Subcutaneous adipose tissue (tissue), 4 donors: Measurements from ENCODE around the gene SERINC3. TPM values are rescaled to one million over a fixed set of nuclear protein-coding genes. Genes with fewer than 3 reads are reported as not detected.

Experiments
- total RNA-seq, 4 donors: library from RNA; depleted of rRNA; stranded (reverse); fragments of >200 nt; gene quantifications; one replicate each; pipeline ENCODE4 v1.1.0, GENCODE V29; 2016
- TF ChIP-seq, protein P1 (sequence below): fragments of 450-650 bp; IDR thresholded peaks from one replicate; pipeline ENCODE4 v1.5.1; 2016; ENCODE audit warnings: low read depth, mild to moderate bottlenecking, control low read depth, antibody characterized with exemption, moderate library complexity

SERINC3 gene
- total RNA-seq, 4 donors from 2014 or later: 137 to 178 (median 148) TPM

DNA sequence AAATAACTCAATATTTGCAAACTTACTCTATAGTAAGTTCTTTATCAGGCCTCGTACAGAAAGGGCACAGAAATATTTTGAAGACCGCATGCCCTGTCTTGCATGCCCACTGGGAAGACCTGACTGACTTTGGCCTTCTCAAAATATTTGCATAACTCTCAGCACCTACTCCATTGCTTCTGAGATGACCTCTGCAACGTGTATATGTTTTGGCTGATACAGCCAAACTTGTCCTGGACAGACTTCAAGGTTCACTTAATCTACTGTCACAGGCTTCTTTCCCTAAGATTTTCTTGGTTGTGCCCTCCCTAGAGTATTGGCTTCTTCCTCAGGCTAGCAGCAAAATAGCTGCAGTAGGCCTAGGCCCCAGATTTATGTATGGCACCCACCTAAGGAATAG, 21.5 kb upstream of the SERINC3 start:
- TF ChIP-seq, protein P1, sequence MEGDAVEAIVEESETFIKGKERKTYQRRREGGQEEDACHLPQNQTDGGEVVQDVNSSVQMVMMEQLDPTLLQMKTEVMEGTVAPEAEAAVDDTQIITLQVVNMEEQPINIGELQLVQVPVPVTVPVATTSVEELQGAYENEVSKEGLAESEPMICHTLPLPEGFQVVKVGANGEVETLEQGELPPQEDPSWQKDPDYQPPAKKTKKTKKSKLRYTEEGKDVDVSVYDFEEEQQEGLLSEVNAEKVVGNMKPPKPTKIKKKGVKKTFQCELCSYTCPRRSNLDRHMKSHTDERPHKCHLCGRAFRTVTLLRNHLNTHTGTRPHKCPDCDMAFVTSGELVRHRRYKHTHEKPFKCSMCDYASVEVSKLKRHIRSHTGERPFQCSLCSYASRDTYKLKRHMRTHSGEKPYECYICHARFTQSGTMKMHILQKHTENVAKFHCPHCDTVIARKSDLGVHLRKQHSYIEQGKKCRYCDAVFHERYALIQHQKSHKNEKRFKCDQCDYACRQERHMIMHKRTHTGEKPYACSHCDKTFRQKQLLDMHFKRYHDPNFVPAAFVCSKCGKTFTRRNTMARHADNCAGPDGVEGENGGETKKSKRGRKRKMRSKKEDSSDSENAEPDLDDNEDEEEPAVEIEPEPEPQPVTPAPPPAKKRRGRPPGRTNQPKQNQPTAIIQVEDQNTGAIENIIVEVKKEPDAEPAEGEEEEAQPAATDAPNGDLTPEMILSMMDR: no peak

DNA sequence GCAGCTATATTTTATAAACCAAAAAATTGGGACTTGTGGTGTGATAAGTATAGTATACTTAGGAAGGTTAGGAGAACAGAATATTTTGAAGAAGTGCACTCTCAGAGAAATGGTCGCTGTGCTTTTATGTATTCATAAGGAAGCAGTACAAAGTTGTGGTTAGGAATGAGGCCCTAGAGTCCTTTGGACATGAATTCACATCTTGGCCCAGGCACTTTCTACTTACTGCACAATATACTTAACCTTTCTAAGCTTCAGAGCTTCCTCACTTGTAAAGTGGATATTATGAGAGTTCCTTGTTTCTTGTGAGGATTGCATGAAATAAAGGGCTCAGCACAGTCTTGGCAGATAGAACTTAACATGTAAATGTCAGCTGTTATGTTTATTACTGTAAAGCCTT, 21.0 kb upstream of the SERINC3 start:
- TF ChIP-seq, protein P1: no peak

DNA sequence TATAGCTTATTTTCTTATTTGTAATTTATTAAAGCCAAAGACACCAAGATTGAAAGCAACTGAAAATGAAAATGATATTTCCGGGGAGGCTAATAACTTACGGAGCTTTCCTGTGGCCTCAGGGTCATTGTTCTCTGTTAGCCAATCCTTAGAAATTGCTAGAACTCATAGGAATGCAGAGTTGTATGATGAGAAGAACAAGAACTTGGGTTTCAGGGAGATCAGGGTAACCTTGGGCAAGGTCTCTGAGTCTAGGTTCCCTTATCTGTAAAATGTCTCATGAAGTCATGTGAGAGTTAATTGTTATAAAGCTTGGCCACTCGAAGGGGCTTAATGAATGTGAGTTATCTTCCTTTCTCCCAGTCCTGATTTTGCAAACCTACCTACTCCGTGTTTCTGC, 20.1 kb upstream of the SERINC3 start:
- TF ChIP-seq, protein P1: no peak

DNA sequence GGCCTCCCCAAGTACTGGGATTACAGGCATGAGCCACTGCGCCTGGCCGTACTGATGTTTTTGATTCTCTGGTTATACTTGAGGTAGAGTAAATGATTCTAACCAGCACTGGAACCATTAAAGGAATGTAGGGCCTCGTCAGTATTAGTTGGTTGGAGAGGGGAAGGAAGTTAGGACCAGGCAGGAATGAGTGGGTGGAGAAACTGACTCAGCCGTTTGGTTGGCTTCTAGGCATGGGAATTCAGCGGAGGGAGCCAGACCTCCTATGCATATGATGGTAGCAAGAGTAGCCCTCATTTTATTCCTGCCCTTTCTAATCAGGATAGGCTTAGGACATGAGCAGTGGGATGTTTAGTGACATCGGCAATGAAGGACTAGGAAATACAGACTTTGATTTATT, 19.0 kb upstream of the SERINC3 start:
- TF ChIP-seq, protein P1: no peak

DNA sequence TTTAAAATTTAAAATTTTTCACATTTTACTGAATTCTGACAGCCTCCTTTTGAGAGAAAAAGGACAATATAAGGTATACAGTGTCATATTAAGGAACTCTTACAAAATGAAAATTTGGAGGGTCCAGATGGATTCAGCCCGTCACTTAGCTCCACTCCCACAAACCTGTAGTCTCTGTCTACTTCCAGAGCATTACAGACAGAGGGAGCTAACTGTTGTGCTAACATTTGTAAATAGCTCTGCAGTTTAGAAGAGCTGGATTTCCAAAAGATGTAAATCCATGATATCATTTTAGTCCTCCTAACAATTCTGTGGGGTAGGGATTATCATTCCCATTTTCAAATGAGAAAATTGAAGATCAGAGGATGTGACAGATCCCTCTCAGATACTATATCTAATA, 16.1 kb upstream of the SERINC3 start:
- TF ChIP-seq, protein P1: no peak

DNA sequence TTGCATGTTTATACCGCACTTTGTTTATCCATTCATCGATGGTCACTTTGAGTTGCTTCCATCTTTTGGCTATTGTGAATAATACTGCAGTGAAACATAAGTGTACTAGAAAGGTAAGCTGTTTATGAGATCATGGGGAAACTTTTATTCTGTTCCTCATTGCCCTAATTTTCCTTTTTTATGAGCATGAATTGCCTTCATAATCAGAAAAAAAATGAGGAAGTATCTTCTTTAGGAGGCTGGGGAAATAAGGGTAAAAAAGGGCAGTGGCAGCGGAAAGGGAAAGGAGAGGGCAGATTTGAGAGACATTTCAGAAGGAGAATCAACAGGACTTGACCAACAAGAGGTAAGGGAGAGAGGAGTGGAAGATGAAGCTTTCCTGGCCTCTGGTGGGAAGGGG, 14.3 kb upstream of the SERINC3 start:
- TF ChIP-seq, protein P1: no peak

DNA sequence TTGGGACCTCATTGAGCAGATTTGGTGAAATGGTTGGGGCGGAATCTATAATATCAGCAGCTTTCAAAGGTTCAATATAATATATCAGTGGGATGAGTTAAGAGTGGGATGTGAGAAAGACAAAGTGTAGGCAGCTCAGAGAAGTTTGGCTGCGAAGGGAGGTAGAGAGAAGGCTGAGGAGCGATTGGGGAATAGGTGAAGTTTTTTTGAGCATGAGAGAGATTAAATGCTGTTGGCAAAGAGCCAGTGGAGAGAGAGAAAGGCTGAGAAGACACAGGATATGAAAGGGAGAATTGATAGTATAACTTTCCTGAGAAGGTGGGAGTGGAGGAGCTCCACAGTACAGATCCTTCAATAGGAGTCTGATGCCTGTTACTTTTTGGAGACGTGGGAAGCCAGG, 12.1 kb upstream of the SERINC3 start:
- TF ChIP-seq, protein P1: no peak

DNA sequence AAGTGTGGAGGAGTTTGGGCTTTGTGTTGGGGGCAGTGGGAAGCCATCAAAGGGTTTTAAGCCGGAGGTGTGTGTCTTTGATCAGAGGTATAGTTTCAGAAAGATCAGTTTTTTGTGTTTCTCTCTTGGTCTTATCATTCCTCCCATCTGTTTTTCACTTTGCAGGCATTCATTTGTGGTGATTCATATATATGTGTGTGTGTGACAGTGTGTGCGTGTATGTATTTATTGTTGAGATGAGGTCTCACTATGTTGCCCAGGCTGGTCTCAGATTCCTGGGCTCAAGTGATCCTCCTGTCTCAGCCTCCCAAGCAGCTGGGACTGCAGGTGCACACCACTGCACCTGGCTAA, 11.1 kb upstream of the SERINC3 start:
- TF ChIP-seq, protein P1: no peak
